ENCODE data around the gene ZHX3.

Gene ZHX3

DNA sequence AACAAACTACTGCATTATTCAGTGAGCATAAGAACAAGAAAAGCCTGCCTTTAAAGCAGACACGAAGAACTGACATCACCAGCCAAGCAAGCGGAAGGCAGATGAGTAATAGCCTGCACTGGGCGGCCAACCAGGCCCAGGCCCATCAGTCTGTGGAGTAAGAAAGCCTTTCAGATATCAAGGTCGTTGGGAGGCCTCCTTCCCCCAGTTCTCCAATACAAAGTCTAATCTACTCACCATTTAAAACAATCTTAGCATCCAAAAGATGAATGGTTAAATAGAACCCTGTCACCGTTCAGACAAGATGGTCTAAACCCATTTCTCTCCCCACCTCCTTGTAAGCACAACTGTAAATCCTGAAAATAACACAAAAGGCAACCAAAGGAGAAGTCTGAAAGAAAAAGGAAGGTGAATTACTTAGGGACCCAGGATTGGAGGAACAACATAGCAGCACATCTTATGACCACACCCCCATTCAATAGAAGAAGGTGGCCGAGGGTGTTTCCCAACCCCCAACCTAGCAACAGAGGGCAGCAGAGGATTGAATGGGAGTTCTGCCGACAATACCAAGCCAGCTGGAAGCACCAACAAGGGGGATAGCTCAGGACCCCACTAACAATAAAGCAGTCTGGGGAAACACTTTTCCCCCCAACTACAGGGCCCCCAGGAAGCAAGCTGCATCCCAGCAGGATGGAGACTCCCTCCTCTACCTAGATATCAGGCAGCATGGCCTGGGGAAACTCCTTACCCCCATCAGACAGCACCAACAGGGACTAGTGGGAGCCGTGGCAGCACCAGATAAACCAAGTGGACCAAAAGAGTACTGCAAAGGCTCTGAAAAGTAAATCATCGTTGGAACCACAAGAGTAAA is 67.9 kb downstream of the ZHX3 start:
- peaks cover 10% of the 10 kb centered on the region for H3K4me1 ChIP-seq
- H2AFZ ChIP-seq, result no peak overlapping the region
- H3K27me3 ChIP-seq (ENCODE audit: control insufficient read depth, insufficient read depth, low read length), result no peaks in the 10 kb centered on the region
- peaks cover 3% of the 10 kb centered on the region for H3K79me2 ChIP-seq
- H3K27ac ChIP-seq, result peak overlapping the region; percentile 71
- no peak overlapping the region for H3K4me2 ChIP-seq (ENCODE audit: low read length)
- TF ChIP-seq, protein P1, sequence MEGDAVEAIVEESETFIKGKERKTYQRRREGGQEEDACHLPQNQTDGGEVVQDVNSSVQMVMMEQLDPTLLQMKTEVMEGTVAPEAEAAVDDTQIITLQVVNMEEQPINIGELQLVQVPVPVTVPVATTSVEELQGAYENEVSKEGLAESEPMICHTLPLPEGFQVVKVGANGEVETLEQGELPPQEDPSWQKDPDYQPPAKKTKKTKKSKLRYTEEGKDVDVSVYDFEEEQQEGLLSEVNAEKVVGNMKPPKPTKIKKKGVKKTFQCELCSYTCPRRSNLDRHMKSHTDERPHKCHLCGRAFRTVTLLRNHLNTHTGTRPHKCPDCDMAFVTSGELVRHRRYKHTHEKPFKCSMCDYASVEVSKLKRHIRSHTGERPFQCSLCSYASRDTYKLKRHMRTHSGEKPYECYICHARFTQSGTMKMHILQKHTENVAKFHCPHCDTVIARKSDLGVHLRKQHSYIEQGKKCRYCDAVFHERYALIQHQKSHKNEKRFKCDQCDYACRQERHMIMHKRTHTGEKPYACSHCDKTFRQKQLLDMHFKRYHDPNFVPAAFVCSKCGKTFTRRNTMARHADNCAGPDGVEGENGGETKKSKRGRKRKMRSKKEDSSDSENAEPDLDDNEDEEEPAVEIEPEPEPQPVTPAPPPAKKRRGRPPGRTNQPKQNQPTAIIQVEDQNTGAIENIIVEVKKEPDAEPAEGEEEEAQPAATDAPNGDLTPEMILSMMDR (IDR thresholded peaks at IDR 0.05), result peak; percentile 30
- no peak overlapping the region for H3K4me3 ChIP-seq (ENCODE audit: low read depth, low read length)
- no peaks in the 10 kb centered on the region for H3K9me3 ChIP-seq (ENCODE audit: control insufficient read depth, low read length)
- no peak overlapping the region for H3K9ac ChIP-seq
- H3K36me3 ChIP-seq (ENCODE audit: control insufficient read depth, insufficient read depth, low read length), result no peaks in the 10 kb centered on the region

DNA sequence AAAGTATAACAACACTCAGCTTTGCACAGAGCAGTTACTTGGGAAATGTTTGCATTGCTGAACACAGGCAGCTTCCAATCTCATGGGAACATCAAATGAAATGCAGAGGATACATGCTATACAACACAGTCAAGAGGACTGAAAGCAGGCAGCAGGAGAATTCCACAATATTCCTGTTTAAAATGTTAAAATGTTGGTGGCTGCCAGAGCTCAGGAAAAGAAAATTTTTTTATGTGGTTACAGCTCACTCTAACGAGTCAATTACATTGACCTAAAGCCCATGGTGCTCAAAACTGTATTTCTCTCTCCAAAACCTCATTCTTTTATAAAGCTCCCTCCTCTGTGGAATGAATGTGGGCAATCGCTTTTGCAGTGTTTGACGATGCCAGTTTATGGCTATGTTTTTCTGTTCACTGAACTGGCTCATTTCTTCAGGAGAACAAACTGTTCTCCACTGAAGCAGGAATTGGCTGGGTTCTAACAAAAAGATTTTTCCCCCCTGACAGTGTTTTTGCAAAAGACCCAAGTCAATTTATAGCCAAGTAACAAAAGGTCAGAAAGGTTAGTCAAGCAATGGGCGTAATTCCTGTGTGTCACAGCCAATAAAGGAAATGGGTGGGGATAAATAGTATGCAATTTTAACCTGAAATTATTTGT is 69.0 kb downstream of the ZHX3 start:
- H2AFZ ChIP-seq, result no peak overlapping the region
- TF ChIP-seq, protein P1 (IDR thresholded peaks at IDR 0.05), result no peak
- H3K27me3 ChIP-seq (ENCODE audit: control insufficient read depth, insufficient read depth, low read length), result no peaks in the 10 kb centered on the region
- no peak overlapping the region for H3K9ac ChIP-seq
- peak overlapping the region; percentile 48 for H3K27ac ChIP-seq
- peaks cover 8% of the 10 kb centered on the region for H3K79me2 ChIP-seq
- no peaks in the 10 kb centered on the region for H3K36me3 ChIP-seq (ENCODE audit: control insufficient read depth, insufficient read depth, low read length)
- H3K9me3 ChIP-seq (ENCODE audit: control insufficient read depth, low read length), result no peaks in the 10 kb centered on the region
- H3K4me3 ChIP-seq (ENCODE audit: low read depth, low read length), result no peak overlapping the region
- H3K4me2 ChIP-seq (ENCODE audit: low read length), result no peak overlapping the region
- H3K4me1 ChIP-seq, result peaks cover 10% of the 10 kb centered on the region

DNA sequence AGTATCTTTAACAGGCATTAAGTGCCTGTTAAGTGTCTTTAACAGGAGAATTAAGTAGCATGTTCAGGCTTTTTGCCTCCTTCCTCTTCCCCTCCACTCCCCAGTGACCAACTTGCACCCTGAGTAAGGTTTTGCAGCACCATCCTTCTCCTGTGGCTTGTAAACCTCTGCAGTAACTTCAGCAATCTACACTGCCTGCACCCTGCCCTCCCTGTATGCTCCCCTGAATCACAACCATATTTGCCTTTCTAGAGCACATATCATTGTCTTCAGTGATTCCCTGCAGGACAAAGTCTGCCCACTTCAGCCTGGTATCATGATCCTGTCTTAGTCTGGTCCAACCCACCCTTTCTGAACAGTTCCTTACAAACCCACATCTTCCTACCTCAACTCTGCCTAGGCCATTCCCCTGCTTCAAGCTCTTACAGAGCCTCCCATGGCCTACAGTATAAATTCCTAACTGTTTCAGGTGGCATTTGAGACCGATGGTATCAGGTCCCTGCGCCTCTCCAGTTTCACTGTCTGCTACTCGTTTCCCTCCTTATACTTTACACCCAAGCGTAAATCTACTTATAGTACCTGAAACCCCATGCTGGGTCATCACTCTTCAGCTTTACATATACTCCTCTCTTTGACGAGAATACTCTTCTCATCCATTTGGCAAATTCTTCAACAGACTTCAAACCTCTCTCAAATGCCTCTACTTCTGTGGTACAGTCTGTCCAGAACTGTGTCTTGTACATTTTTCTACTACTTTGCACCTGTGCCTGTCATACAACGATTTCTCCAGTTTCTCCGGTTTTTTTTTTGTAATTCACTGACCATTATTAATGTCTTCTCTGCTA is 69.8 kb downstream of the ZHX3 start:
- Histone ChIP-seq H3K9ac (no peak overlapping the region), H3K4me2 (ENCODE audit: low read length) (no peak overlapping the region), H3K4me1 (peaks cover 10% of the 10 kb centered on the region), H3K36me3 (ENCODE audit: control insufficient read depth, insufficient read depth, low read length) (no peaks in the 10 kb centered on the region), H3K79me2 (peaks cover 10% of the 10 kb centered on the region), H3K4me3 (ENCODE audit: low read depth, low read length) (no peak overlapping the region), H2AFZ (no peak overlapping the region), H3K27ac (peak overlapping the region; percentile 48), H3K9me3 (ENCODE audit: control insufficient read depth, low read length) (no peaks in the 10 kb centered on the region), H3K27me3 (ENCODE audit: control insufficient read depth, insufficient read depth, low read length) (no peaks in the 10 kb centered on the region)
- TF ChIP-seq, protein P1 (IDR thresholded peaks at IDR 0.05), result no peak

- no peaks in the 10 kb centered on the region for H3K27me3 ChIP-seq (ENCODE audit: control insufficient read depth, insufficient read depth, low read length)
- H3K9ac ChIP-seq, result no peak overlapping the region
- no peaks in the 10 kb centered on the region for H3K36me3 ChIP-seq (ENCODE audit: control insufficient read depth, insufficient read depth, low read length)
- TF ChIP-seq, protein P1 (IDR thresholded peaks at IDR 0.05), result no peak
- peaks cover 10% of the 10 kb centered on the region for H3K4me1 ChIP-seq
- no peaks in the 10 kb centered on the region for H3K9me3 ChIP-seq (ENCODE audit: control insufficient read depth, low read length)
- no peak overlapping the region for H3K4me3 ChIP-seq (ENCODE audit: low read depth, low read length)
- H3K79me2 ChIP-seq, result peaks cover 20% of the 10 kb centered on the region
- no peak overlapping the region for H3K4me2 ChIP-seq (ENCODE audit: low read length)
- H2AFZ ChIP-seq, result no peak overlapping the region
- peak overlapping the region; percentile 36 for H3K27ac ChIP-seq
Observed at GRCh38 chr20:41245086-41245707, 72.3 kb downstream of the ZHX3 start.
